HK-2 (cell line): ENCODE data around the gene RGR.

Experiments
- DNase-seq: peaks from one replicate; pipeline ENCODE4 v3.0.0-alpha.2; 2018; ENCODE audit not compliant: unreplicated experiment

The RGR gene

DNA sequence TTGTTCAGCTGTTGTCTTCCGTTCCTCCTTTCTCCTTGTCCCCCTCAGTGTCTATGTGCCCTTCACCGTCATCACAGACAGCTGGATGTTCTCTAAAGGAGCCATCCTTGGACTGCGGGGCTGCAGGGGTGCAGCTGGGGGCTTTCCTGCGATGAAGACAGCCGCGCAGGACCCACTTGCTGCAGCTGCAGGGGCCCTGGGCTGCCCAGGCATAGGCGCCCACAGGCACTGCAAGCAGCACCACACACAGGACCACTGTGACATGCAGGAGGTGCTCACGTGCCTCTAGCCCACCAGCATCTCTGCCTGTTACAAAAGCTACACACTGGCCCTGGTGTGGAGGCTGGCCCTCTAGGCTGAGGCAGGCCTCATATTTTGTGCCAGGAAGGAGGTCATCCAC, 22.9 kb upstream of the RGR start:
- no peak for DNase-seq

DNA sequence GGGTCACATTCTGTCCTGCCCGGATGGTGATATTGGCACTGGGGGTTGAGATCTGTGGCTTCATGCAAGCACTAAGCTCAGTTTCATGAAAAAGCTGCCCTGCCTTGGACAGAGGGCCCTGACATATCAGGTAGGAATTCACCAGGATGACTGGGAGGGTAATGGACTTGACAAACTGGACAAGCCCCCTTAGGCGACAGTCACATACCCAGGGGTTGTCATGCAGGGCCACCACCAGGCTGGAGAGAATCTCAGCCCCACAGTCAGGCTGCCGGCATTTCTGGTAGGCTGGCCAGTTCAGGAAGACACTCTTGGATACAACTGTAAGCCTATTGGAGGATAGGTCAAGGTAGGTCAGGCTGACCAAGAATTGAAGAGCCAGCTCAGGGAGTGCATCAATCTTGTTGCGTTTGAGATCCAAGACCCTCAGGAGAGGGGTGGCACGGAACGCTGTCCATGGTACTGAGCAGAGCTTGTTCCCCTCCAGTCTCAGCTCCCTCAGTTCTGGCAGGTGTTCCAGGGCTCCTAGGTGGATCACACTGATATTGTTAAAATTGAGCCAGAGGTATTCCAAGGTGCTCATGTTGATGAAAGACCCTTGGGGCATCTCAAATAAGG, 20.3 kb upstream of the RGR start:
- DNase-seq: no peak

GRCh38 chr10:84225427-84226173, 19.3 kb upstream of the RGR start, which contains the start of gene LRIT2:
TSS of gene LRIT2 (minus strand) at chr10:84225544. CDS start at chr10:84225520, 24 bp downstream.
- no peak for DNase-seq

DNA sequence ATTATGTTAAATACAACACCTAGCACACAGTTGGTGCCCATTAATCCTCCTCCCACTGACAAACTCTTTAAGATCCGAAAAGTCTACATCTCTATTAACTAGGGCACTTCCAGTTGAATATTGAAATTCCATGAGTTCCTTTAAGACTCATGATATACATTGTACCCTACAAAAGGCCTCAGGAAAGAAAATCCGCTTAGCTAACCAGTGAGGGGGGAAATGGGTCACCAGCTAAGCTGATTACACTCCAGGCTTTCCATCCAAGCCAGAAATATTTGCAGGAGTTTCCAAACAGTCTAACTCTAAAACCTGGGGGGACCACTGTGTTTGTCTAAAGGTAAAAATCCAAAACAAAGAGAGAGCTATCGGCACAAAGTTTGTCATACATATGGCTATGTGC, 18.2 kb upstream of the RGR start:
- no peak for DNase-seq

GRCh38 chr10:84227810-84228209, 17.0 kb upstream of the RGR start:
- DNase-seq: no peak

GRCh38 chr10:84230359-84230758, 14.5 kb upstream of the RGR start:
- no peak for DNase-seq

- no peak for DNase-seq
Observed at GRCh38 chr10:84232376-84232775, 12.5 kb upstream of the RGR start.

GRCh38 chr10:84233940-84234339, 10.9 kb upstream of the RGR start:
- no peak for DNase-seq

DNA sequence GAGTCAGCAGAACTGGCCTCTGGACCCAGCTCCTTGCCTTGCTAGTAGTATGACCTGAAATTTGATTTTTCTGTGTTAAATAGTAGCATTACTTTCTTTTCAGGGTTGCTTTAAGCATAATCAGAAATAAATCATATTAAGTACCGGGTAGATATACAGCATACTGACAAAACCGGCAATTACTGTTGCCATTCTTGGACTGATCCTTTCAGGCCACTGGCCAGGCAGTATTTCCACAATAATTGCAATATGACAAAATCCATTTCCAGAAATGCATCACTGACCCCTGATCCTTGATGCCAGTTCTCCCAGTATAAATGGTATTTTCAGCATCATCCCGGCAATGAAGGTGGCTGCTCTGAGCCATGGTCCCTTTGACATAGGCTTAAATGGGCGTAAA, 10.4 kb upstream of the RGR start:
- no peak for DNase-seq

GRCh38 chr10:84235096-84235495, 9.8 kb upstream of the RGR start:
- DNase-seq: no peak

- DNase-seq: no peak
Observed at GRCh38 chr10:84236807-84237198, 8.1 kb upstream of the RGR start.

GRCh38 chr10:84237199-84238051, 7.4 kb upstream of the RGR start:
- no peak for DNase-seq

- DNase-seq: no peak
Observed at GRCh38 chr10:84238909-84239308, 5.9 kb upstream of the RGR start.

- no peak for DNase-seq
Observed at GRCh38 chr10:84241185-84241790, 3.6 kb upstream of the RGR start, which contains the start of gene LRIT1. TSS of gene LRIT1 (minus strand) at chr10:84241546. CDS start at chr10:84241439, 107 bp downstream.

- no peak for DNase-seq
Observed at GRCh38 chr10:84243759-84244158, 1.1 kb upstream of the RGR start.

DNA sequence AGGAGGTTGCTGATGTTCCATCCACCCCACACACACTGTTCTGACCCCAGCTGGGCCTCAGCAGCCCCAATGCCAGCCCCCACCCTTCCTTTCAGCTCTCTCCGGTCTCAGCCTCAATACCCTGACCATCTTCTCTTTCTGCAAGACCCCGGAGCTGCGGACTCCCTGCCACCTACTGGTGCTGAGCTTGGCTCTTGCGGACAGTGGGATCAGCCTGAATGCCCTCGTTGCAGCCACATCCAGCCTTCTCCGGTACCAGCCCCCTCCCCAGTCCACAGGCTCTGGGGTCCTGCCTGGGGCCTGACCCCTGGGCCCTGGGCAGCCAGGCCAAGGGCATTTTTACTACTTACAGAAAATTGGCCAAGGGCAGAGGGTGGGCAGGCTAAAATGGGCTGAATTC, 2.6 kb downstream of the RGR start:
- no peak for DNase-seq

DNA sequence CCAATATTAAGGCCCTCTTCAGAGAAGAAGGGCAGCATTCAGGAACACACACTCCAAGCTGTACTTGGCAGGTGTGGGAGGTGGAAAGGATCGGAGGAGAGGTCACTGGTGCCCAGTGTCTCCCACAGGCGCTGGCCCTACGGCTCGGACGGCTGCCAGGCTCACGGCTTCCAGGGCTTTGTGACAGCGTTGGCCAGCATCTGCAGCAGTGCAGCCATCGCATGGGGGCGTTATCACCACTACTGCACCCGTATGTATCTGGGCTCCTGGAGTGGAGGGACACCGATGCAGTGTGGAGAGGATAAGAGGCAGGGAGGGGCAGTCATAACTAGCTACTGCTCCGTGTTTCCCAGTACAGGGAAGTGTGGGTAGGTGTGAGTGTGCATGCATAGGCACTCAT, 3.9 kb downstream of the RGR start:
- no peak for DNase-seq

DNA sequence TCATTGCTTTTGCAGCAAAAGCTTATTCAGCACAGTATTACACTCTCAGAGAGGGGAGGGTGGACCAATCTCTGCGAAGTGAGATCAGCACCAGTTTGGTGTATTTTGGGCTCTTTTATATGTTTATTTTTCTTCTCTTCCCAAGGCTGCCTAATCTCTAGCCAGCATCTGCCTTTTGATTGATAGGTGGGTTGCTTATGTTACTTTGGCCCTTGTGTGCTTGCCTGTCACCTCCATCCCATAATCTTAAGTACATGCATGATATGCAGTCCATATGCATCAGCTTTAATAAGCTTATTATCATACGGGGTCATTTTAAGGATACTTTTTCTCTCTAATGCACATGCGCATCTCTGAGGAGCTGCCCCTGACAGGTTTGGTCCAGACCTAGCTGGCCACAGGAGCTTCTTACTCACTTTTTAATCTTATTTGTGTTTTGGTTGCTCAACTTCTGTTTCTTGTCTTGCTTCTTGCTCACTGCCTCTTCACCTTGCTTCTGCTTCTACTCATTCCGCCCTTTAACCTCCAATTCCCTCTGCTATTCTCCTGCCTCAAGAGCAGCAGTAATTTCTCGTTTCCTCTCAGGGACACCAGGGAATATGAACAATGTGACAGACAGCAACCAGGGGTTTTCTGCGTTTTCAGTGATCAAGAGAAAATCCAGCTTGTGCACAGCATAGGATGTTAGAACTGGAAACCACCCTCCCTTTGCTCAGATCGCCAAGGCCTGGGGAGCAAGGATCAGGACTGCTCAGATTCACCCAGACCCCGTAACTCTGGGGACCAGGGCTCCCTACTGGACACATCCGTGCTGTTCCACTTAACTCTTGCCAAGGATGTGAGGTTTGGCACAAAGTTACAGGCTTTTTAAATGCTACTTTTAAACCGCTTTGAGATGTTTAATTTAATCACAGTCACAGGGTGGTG, 10.0 kb downstream of the RGR start:
- DNase-seq: no peak

GRCh38 chr10:84256510-84257342, 11.9 kb downstream of the RGR start:
- DNase-seq: peak; percentile 37

DNA sequence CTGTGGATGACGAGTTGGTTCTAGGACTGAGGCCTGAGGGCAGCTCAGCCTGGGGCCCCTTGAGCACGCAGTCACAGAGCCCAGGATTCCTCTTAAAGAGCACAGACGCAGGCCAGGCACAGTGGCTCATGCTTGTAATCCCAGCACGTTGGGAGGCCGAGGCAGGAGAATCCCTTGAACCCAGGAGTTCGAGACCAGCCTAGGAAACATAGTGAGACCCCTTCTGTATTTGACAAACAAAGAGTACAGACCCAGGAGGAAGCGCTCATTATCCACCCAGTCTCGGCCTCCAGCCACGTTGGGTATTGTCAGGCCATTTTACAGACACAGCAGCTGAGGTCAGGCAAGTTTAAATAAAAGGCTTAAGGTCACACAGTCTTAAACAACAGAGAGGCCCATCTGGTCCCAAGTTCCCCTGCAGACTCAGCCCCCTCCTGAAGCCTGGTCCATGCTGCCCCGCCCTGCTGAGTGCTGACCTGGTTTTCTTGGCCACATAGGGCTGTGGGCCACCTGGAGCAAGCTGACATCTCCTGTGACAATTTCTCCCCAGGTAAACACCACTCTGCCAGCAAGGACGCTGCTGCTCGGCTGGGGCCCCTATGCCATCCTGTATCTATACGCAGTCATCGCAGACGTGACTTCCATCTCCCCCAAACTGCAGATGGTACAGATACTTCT, 12.6 kb downstream of the RGR start:
- no peak for DNase-seq
